ENCODE data around the gene TTC7B.

TTC7B gene

GRCh38 chr14:90671382-90672234 lies 144.6 kb downstream of the TTC7B start:
- no peaks in the 10 kb centered on the region for H3K36me3 ChIP-seq (ENCODE audit: insufficient read depth)
- no peak overlapping the region for H3K9ac ChIP-seq
- no peak overlapping the region for H2AFZ ChIP-seq (ENCODE audit: low read depth)
- H4K20me1 ChIP-seq (ENCODE audit: insufficient read depth): no peaks in the 10 kb centered on the region
- H3K27me3 ChIP-seq (ENCODE audit: insufficient read depth, low read depth): no peaks in the 10 kb centered on the region
- H3K27ac ChIP-seq: no peak overlapping the region
- no peak overlapping the region for H3K4me3 ChIP-seq (IDR thresholded peaks at IDR 0.05; ENCODE audit: insufficient read depth, low read depth, low read length)
- no peaks in the 10 kb centered on the region for H3K4me1 ChIP-seq (ENCODE audit: low read depth, poor library complexity, severe bottlenecking)
- TF ChIP-seq, protein P1, sequence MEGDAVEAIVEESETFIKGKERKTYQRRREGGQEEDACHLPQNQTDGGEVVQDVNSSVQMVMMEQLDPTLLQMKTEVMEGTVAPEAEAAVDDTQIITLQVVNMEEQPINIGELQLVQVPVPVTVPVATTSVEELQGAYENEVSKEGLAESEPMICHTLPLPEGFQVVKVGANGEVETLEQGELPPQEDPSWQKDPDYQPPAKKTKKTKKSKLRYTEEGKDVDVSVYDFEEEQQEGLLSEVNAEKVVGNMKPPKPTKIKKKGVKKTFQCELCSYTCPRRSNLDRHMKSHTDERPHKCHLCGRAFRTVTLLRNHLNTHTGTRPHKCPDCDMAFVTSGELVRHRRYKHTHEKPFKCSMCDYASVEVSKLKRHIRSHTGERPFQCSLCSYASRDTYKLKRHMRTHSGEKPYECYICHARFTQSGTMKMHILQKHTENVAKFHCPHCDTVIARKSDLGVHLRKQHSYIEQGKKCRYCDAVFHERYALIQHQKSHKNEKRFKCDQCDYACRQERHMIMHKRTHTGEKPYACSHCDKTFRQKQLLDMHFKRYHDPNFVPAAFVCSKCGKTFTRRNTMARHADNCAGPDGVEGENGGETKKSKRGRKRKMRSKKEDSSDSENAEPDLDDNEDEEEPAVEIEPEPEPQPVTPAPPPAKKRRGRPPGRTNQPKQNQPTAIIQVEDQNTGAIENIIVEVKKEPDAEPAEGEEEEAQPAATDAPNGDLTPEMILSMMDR (conservative IDR thresholded peaks at IDR 0.05; ENCODE audit: low read depth, low read length): no peak
- no peak overlapping the region for H3K4me2 ChIP-seq
- no peaks in the 10 kb centered on the region for H3K79me2 ChIP-seq (ENCODE audit: insufficient read depth, low read depth)

DNA sequence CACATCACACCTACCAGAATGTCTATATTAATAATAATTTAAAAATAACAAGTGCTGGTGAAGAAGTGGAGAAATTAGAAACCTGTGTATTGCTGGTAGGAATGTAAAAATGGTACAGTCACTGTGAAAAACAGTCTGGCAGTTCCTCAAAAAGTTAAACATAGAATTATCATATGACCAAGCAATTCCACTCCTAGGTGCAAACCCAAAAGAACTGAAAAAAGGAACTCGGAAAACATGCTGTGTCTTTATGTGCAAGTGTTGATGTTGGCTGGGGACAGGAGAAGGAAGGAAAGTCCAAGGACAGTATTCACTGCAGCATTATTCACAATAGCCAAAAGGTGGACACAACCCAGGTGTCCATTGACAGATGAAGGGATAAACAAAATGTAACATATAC lies 146.5 kb downstream of the TTC7B start:
- H3K9ac ChIP-seq: no peak overlapping the region
- H3K4me1 ChIP-seq (ENCODE audit: low read depth, poor library complexity, severe bottlenecking): no peaks in the 10 kb centered on the region
- no peaks in the 10 kb centered on the region for H3K36me3 ChIP-seq (ENCODE audit: insufficient read depth)

DNA sequence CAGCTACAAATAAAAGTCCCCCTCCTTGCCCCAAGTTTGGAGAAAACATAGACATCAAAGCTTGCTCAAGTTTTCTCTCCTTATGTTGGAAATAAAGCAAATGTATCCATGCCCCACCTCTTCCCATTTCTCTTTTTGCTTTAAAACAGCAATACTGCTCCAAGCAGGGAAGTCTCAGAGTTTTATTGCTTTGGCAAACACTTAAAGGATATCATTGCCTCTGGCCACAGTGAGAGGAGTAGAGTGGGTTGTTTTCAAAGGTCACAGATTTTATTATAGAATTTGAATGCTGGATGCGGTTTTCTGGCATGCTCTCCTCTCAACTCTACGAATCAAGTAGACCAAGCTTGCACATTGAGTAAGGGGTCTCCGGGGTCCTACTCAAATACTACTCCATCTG lies 149.7 kb downstream of the TTC7B start:
- H3K4me2 ChIP-seq: no peak overlapping the region
- no peak overlapping the region for H3K9ac ChIP-seq
- H3K79me2 ChIP-seq (ENCODE audit: insufficient read depth, low read depth): no peaks in the 10 kb centered on the region
- no peaks in the 10 kb centered on the region for H3K4me1 ChIP-seq (ENCODE audit: low read depth, poor library complexity, severe bottlenecking)
- H3K27me3 ChIP-seq (ENCODE audit: insufficient read depth, low read depth): no peaks in the 10 kb centered on the region
- no peak overlapping the region for H3K4me3 ChIP-seq (IDR thresholded peaks at IDR 0.05; ENCODE audit: insufficient read depth, low read depth, low read length)
- TF ChIP-seq, protein P1 (conservative IDR thresholded peaks at IDR 0.05; ENCODE audit: low read depth, low read length): no peak
- no peaks in the 10 kb centered on the region for H4K20me1 ChIP-seq (ENCODE audit: insufficient read depth)
- H3K36me3 ChIP-seq (ENCODE audit: insufficient read depth): no peaks in the 10 kb centered on the region
- H3K27ac ChIP-seq: no peak overlapping the region
- no peak overlapping the region for H2AFZ ChIP-seq (ENCODE audit: low read depth)

More for the DNA sequence above, 146.5 kb downstream of the TTC7B start:
- no peak overlapping the region for H3K4me3 ChIP-seq (IDR thresholded peaks at IDR 0.05; ENCODE audit: insufficient read depth, low read depth, low read length)
- TF ChIP-seq, protein P1 (conservative IDR thresholded peaks at IDR 0.05; ENCODE audit: low read depth, low read length): no peak
- no peak overlapping the region for H3K4me2 ChIP-seq
- H2AFZ ChIP-seq (ENCODE audit: low read depth): no peak overlapping the region
- no peaks in the 10 kb centered on the region for H3K27me3 ChIP-seq (ENCODE audit: insufficient read depth, low read depth)
- H3K27ac ChIP-seq: no peak overlapping the region
- no peaks in the 10 kb centered on the region for H3K79me2 ChIP-seq (ENCODE audit: insufficient read depth, low read depth)
- H4K20me1 ChIP-seq (ENCODE audit: insufficient read depth): no peaks in the 10 kb centered on the region

- Histone ChIP-seq H3K4me1 (ENCODE audit: low read depth, poor library complexity, severe bottlenecking) (no peaks in the 10 kb centered on the region), H3K9ac (no peak overlapping the region), H2AFZ (ENCODE audit: low read depth) (no peak overlapping the region), H3K27ac (no peak overlapping the region), H3K27me3 (ENCODE audit: insufficient read depth, low read depth) (no peaks in the 10 kb centered on the region), H4K20me1 (ENCODE audit: insufficient read depth) (no peaks in the 10 kb centered on the region), H3K4me2 (no peak overlapping the region), H3K4me3 (IDR thresholded peaks at IDR 0.05; ENCODE audit: insufficient read depth, low read depth, low read length) (no peak overlapping the region), H3K79me2 (ENCODE audit: insufficient read depth, low read depth) (no peaks in the 10 kb centered on the region), H3K36me3 (ENCODE audit: insufficient read depth) (no peaks in the 10 kb centered on the region)
- TF ChIP-seq, protein P1 (conservative IDR thresholded peaks at IDR 0.05; ENCODE audit: low read depth, low read length): no peak
These were observed 150.8 kb downstream of the TTC7B start for GRCh38 chr14:90665321-90666000.

Measured in KMS-11 (cell line).